Astrocyte (in vitro differentiated cells and primary cell): ENCODE measurements around the gene SLC2A3. TPM values are rescaled to one million over a fixed set of nuclear protein-coding genes. Genes with fewer than 3 reads are reported as not detected.
"Not testable (repeated sequence)": the region's sequence is repeated elsewhere in the genome, so short reads cannot be mapped to it uniquely, and the experiment has no call there.

ENCODE experiments used
- DNase-seq: peaks from one replicate; pipeline ENCODE4 v3.0.0-alpha.2; 2010; ENCODE audit warnings: low read depth
- FAIRE-seq: peaks from 2 replicates; lab custom pipeline; 2011; peaks lifted over from hg19 to GRCh38; lab: Jason Lieb, UNC
- H2AFZ ChIP-seq: 2 replicates; pipeline ENCODE4 v1.6.0; 2012; ENCODE audit warnings: low read depth, low read length, inconsistent platforms
- H3K27ac ChIP-seq: 2 replicates; pipeline ENCODE4 v1.5.1; 2011; ENCODE audit warnings: low read depth, low read length, inconsistent platforms
- H3K27me3 ChIP-seq: 2 replicates; pipeline ENCODE4 v1.6.0; 2011; ENCODE audit warnings: low read length, inconsistent platforms; ENCODE audit not compliant: insufficient read depth
- H3K36me3 ChIP-seq: 2 replicates; pipeline ENCODE4 v1.5.1; 2011; ENCODE audit warnings: low read length, inconsistent platforms; ENCODE audit not compliant: insufficient read depth
- H3K4me1 ChIP-seq: 2 replicates; pipeline ENCODE4 v1.5.1; 2011; ENCODE audit warnings: low read length, inconsistent platforms; ENCODE audit not compliant: insufficient read depth
- H3K4me2 ChIP-seq: 2 replicates; pipeline ENCODE4 v1.6.0; 2012; ENCODE audit warnings: low read length, inconsistent platforms
- H3K4me3 ChIP-seq: 2 replicates; pipeline ENCODE4 v1.5.1; 2011; ENCODE audit warnings: low read depth, mild to moderate bottlenecking, low read length, inconsistent platforms; ENCODE audit not compliant: insufficient read depth
- H3K79me2 ChIP-seq: 2 replicates; pipeline ENCODE4 v1.6.0; 2012; ENCODE audit warnings: mild to moderate bottlenecking, low read length, inconsistent platforms; ENCODE audit not compliant: insufficient read depth
- H3K9ac ChIP-seq: 2 replicates; pipeline ENCODE4 v1.6.0; 2012; ENCODE audit warnings: mild to moderate bottlenecking, low read length, inconsistent platforms
- H3K9me3 ChIP-seq: 2 replicates; pipeline ENCODE4 v1.5.1; 2012; ENCODE audit warnings: low read depth, mild to moderate bottlenecking, low read length, inconsistent platforms; ENCODE audit not compliant: insufficient read depth
- H4K20me1 ChIP-seq: 2 replicates; pipeline ENCODE4 v1.6.0; 2012; ENCODE audit warnings: low read length, inconsistent platforms; ENCODE audit not compliant: insufficient read depth
- H3K27ac Mint-ChIP-seq: one replicate; pipeline ENCODE4 v1.8.0; 2021; ENCODE audit warnings: mild to moderate bottlenecking, mixed read lengths; ENCODE audit not compliant: unreplicated experiment
- H3K27me3 Mint-ChIP-seq: one replicate; pipeline ENCODE4 v1.8.0; 2021; ENCODE audit warnings: low read depth, mixed read lengths; ENCODE audit not compliant: unreplicated experiment
- H3K36me3 Mint-ChIP-seq: one replicate; pipeline ENCODE4 v1.8.0; 2021; ENCODE audit warnings: low read depth, mixed read lengths; ENCODE audit not compliant: unreplicated experiment
- H3K4me1 Mint-ChIP-seq: one replicate; pipeline ENCODE4 v1.8.0; 2021; ENCODE audit warnings: low read depth, mixed read lengths; ENCODE audit not compliant: unreplicated experiment
- H3K4me3 Mint-ChIP-seq: one replicate; pipeline ENCODE4 v1.8.0; 2021; ENCODE audit warnings: mild to moderate bottlenecking, moderate library complexity, mixed read lengths; ENCODE audit not compliant: unreplicated experiment
- H3K9me3 Mint-ChIP-seq: one replicate; pipeline ENCODE4 v1.8.0; 2021; ENCODE audit warnings: mild to moderate bottlenecking, mixed read lengths; ENCODE audit not compliant: unreplicated experiment
- EZH2 ChIP-seq: IDR thresholded peaks from 2 replicates; pipeline ENCODE4 v1.6.1; 2012; ENCODE audit warnings: mild to moderate bottlenecking, low read length, inconsistent platforms; ENCODE audit not compliant: insufficient read depth
- total RNA-seq: library from RNA; stranded (reverse); gene quantifications from 2 replicates; pipeline ENCODE4 v1.2.1, GENCODE V29; 2021
- TF ChIP-seq, protein P1 (sequence below): IDR thresholded peaks from 2 replicates; pipeline ENCODE4 v1.5.1; 2011; ENCODE audit warnings: low read depth, mild to moderate bottlenecking, inconsistent platforms, low read length, moderate library complexity; ENCODE audit not compliant: insufficient read depth

SLC2A3 gene
- total RNA-seq, 1 donor from 2014 or later: 389 TPM

DNA sequence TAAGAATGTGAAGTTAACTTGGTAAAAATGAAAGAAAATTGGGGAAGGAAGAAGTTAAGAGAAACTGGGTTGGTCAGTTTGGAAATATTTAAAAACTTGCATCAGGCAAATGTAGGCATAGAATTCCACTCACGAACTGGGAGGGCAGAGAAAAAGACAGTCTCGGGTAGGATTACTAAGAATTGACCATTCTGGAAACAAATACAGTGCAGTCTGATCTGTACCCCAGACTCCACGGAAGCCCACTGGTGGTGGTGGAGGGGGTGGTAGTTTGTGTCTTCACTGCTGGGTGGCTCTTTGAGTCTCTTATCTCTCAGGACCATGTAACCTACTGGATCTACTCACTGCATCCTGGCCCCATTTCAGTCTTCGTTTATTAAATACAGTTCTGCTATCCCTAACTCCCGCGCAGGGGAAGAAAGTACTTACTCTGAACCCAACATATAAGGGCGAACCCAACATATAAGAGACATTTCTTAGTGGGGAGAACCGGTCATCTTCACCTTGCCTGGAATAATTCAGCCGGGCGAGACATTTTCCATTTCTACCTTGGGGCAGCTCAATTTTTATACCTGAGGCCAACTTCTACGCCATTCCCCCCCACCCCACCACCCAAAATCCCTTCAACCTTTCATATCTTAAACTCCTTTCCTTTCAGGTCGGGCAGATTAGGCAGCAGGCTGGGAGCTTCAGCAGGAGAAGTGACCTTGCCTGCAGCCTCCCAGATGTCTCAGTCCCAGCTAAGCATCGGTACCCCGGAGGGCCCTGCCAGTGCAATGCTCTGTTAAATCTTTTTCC lies 1.7 kb downstream of the SLC2A3 start:
- no peak overlapping the region for H3K4me3 Mint-ChIP-seq
- H3K4me2 ChIP-seq: peak overlapping the region; percentile 93
- no peak for DNase-seq
- H3K27me3 Mint-ChIP-seq: no peaks in the 10 kb centered on the region
- no peaks in the 10 kb centered on the region for H3K9me3 Mint-ChIP-seq
- peaks cover 9% of the 10 kb centered on the region for H3K36me3 Mint-ChIP-seq
- H3K36me3 ChIP-seq: peaks cover 27% of the 10 kb centered on the region
- H3K27me3 ChIP-seq: no peaks in the 10 kb centered on the region
- H3K9me3 ChIP-seq: no peaks in the 10 kb centered on the region
- peak overlapping the region; percentile 100 for H3K4me3 ChIP-seq
- H3K27ac ChIP-seq: peak overlapping the region; percentile 88
- H3K4me1 ChIP-seq: peaks cover 11% of the 10 kb centered on the region
- H4K20me1 ChIP-seq: peaks cover 43% of the 10 kb centered on the region
- H3K9ac ChIP-seq: peak overlapping the region; percentile 98
- H3K27ac Mint-ChIP-seq: no peak overlapping the region
- no peak overlapping the region for H2AFZ ChIP-seq
- no peak for FAIRE-seq
- no peak for TF ChIP-seq EZH2
- TF ChIP-seq, protein P1, sequence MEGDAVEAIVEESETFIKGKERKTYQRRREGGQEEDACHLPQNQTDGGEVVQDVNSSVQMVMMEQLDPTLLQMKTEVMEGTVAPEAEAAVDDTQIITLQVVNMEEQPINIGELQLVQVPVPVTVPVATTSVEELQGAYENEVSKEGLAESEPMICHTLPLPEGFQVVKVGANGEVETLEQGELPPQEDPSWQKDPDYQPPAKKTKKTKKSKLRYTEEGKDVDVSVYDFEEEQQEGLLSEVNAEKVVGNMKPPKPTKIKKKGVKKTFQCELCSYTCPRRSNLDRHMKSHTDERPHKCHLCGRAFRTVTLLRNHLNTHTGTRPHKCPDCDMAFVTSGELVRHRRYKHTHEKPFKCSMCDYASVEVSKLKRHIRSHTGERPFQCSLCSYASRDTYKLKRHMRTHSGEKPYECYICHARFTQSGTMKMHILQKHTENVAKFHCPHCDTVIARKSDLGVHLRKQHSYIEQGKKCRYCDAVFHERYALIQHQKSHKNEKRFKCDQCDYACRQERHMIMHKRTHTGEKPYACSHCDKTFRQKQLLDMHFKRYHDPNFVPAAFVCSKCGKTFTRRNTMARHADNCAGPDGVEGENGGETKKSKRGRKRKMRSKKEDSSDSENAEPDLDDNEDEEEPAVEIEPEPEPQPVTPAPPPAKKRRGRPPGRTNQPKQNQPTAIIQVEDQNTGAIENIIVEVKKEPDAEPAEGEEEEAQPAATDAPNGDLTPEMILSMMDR: no peak
- H3K4me1 Mint-ChIP-seq: peaks cover 7% of the 10 kb centered on the region
- peaks cover 46% of the 10 kb centered on the region for H3K79me2 ChIP-seq

DNA sequence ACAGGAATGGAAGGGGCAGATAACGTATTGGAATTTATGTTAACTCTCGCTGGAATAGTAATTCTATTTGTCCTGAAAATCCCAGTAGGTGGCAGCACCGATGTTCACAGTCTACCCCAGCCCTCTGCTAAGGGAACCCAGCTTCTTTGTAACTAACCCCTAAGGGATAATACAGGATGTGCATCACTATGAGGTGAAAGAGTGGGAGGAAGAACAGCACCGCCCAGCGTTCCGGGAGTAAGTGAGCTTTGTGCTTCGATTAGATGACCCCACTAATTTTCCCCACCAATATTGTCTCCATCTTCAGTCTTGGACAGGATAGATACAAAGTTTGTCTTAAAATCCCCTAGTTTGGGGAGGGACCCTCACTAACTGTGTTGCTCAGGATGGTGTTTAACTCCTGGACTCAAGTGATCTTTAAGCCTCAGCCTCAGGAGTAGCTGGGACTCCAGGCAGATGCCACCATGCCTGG lies 2.7 kb downstream of the SLC2A3 start:
- Histone ChIP-seq H3K9me3 (no peaks in the 10 kb centered on the region), H4K20me1 (peaks cover 49% of the 10 kb centered on the region), H3K4me2 (peak overlapping the region; percentile 93), H3K4me1 (peaks cover 10% of the 10 kb centered on the region), H3K79me2 (peaks cover 49% of the 10 kb centered on the region), H3K36me3 (peaks cover 35% of the 10 kb centered on the region), H2AFZ (no peak overlapping the region), H3K4me3 (peak overlapping the region; percentile 100), H3K27me3 (no peaks in the 10 kb centered on the region), H3K27ac (peak overlapping the region; percentile 88), H3K9ac (peak overlapping the region; percentile 98)
- TF ChIP-seq, protein P1: peak; percentile 80
- TF ChIP-seq EZH2: no peak
- Mint-ChIP-seq H3K36me3 (peaks cover 14% of the 10 kb centered on the region), H3K9me3 (no peaks in the 10 kb centered on the region), H3K27me3 (no peaks in the 10 kb centered on the region), H3K27ac (no peak overlapping the region), H3K4me1 (peaks cover 7% of the 10 kb centered on the region), H3K4me3 (no peak overlapping the region)
- peak; percentile 93 for DNase-seq
- peak; percentile 96 for FAIRE-seq

DNA sequence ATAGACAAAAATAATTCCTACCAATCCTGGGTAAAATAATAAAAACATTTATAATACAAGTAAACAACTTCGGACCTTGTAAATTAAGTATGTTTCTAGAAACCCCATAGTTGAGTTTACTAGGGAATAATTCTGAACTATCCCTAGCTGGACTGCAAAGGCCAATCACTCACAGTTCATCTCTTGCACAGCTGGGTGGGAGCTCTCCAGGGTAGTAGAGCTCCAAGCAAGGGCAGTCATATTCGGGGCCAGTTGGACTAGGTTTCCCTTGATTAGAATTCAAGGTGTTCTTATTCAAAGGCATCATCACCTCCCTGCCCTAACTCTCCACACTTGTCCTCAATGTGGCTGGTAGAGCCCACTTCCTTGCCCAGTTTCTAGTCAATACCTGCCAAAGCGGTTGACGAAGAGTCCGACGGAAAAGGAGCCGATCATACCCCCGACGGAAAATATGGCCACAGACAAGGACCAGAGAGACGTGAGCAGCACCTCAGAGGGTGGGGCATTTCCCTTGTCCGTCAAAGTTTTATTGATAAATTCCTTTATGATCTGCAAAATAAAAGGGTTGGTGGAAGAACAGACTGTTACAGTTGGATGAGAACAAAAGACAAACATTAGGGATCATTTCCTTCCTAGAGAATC lies 3.3 kb downstream of the SLC2A3 start:
- Mint-ChIP-seq H3K4me3 (peak overlapping the region; percentile 17), H3K36me3 (peaks cover 14% of the 10 kb centered on the region)
- not testable (repeated sequence) for H3K27me3 ChIP-seq, H3K4me1 Mint-ChIP-seq, H3K27me3 Mint-ChIP-seq, H3K9me3 Mint-ChIP-seq, H3K4me1 ChIP-seq, H3K27ac Mint-ChIP-seq, H2AFZ ChIP-seq, H3K4me3 ChIP-seq, DNase-seq, FAIRE-seq, H3K9me3 ChIP-seq
- peaks cover 51% of the 10 kb centered on the region for H4K20me1 ChIP-seq
- H3K79me2 ChIP-seq: peaks cover 49% of the 10 kb centered on the region
- H3K36me3 ChIP-seq: peaks cover 37% of the 10 kb centered on the region
- peak overlapping the region; percentile 16 for H3K27ac ChIP-seq
- H3K9ac ChIP-seq: peak overlapping the region; percentile 98
- peak overlapping the region; percentile 93 for H3K4me2 ChIP-seq
